Measurements from ENCODE around the gene SOX10.
"Not testable (repeated sequence)": the region's sequence is repeated elsewhere in the genome, so short reads cannot be mapped to it uniquely, and the experiment has no call there.

SOX10 gene

GRCh38 chr22:37986371-37986770, 2.0 kb upstream of the SOX10 start:
- DNase-seq (ENCODE audit: low read depth in 3 of 3) = no peak

DNA sequence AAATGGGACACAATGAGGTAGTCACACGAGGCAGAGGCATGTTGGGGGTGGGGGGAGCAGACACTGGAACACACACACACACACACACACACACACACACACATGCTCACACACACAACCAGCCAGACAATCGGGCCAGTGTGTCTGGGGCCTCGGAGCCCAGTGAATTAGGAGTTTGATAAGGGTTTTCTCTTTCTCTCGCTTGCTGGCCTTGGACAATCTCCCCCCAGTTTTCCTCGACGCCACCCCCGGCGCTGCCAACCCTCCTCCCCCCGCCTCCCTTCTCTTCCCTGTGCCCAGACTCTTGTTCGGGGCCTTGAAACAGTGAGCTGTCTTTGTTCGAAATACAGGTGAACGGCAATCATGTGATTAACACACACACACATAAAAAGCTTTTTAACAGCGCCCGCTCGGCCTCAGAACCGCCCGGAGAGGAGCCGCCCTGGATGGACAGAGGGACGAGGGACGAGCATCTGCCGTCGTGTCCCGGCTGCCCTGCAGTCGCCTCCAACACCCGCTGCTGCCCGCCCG, 1.5 kb upstream of the SOX10 start:
- DNase-seq (ENCODE audit: low read depth in 3 of 3) = no peak

- DNase-seq (ENCODE audit: low read depth in 3 of 3) = no peak
Observed at GRCh38 chr22:37985050-37985585, 763 bp upstream of the SOX10 start.

- DNase-seq (ENCODE audit: low read depth in 3 of 3) = no peak
Observed at GRCh38 chr22:37982938-37983859, 1.2 kb downstream of the SOX10 start.

DNA sequence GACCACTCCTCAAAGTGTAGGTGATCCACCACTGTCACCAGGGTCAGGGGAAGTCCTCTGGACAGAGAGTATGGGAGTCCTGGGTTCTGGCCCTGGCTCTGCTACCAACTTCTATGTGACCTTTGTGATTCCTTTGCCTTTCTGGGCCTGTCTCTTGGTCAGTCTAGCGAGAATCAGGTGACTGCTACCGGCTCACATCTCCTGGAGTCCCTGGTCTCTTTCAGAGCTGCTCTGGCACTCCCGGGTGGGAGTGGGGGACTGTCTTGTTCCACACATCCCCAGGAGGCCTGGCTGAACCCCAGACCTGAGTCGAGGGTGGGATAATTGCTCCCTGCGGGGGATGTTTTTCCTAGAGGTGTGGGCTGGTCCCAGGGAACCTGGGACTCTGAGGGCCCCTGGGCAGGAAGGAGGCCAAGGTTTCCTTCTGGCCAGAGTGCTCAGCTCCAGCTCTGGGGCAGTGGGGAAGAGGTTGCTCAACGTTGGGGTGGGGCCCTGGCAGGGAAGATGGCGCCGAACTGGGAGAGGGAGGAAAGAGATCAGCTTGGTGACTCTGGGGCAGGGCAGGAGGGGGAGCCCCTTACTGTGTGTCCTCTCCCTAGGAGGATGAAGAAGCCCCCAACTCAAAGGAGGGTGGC, 2.1 kb downstream of the SOX10 start:
- no peak for DNase-seq (ENCODE audit: low read depth in 3 of 3)

DNA sequence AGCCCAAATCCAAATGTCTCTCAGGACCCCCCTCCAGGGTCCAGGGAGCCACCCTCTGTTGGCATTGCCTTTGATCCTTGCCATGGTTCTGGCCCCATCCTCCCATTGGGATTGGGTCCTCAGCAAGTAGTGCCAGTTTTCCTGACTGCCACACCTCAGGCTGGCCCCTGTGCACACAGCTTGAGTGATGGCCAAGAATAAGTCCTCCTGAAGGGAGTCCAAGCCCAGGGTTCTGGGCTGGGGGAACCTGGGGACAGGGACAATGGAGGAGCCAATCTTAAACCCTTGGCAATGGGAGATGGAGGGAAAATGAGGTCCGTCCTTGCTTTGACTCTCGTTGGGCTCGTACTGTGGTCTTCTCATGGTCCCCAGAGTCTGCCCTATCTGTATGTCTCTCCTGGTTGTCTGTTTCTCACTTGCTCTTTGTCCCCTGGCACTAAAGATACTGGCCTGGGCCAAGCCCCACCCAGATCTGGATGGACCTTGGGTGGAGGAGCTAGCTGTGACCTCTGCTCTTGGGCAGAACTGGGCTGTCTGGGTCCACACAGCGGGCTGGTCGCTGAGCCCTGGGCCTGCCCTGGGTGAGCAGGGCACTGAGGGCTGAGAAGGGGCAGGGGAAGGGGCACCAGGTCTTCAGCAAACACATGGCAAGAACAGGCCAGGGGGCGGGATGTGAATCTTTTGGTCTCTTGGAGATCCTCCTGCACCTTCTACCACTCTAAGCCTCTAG, 2.9 kb downstream of the SOX10 start:
- no peak for DNase-seq (ENCODE audit: low read depth in 3 of 3)

DNA sequence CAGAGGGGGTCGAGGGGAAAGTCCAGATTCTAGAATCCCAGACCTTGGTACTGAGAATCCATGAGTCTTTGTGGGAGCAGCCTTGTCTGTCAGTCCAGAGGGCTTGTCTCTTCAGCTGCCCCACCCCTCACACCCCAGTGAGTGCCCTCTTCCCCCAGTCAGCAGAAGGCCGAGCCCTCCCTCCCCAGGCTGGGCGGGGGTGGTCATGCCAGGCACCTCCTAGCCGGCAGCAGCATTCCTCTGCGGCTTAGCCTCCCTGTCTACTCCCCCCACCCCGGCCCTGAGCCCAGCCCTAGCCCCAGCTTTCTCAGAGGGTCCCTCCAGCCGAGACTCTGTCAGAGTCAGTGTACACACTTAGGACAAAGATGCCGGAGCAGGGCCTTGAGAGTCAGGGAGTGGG, 4.6 kb downstream of the SOX10 start:
- no peak for DNase-seq (ENCODE audit: low read depth in 3 of 3)

DNA sequence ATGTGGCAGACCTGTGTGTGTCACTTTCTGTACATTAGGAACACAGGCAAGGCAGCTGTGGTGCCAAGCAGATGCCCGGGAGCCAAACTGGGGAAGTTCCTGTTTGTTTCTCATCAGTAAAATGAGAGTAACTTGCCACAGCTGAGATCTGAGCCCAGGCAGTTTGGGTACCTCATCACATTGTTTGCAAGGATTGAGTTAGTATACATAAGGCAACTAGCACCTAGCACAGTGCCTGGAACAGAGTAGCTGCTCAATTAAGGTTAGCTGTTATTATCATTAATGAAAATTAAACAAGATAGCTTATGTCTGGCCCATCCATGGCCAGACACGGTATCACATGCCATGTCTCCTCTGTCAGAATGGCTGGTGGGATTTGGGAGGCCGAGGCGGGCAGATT, 7.8 kb downstream of the SOX10 start:
- DNase-seq (ENCODE audit: low read depth in 3 of 3) = no peak

GRCh38 chr22:37976022-37976421, 8.3 kb downstream of the SOX10 start:
- DNase-seq (ENCODE audit: low read depth in 3 of 3) = not testable (repeated sequence)

- no peak for DNase-seq (ENCODE audit: low read depth in 3 of 3)
Observed at GRCh38 chr22:37975153-37975552, 9.2 kb downstream of the SOX10 start.

GRCh38 chr22:37973271-37974170, 10.8 kb downstream of the SOX10 start:
- DNase-seq (ENCODE audit: low read depth in 3 of 3) = no peak

DNA sequence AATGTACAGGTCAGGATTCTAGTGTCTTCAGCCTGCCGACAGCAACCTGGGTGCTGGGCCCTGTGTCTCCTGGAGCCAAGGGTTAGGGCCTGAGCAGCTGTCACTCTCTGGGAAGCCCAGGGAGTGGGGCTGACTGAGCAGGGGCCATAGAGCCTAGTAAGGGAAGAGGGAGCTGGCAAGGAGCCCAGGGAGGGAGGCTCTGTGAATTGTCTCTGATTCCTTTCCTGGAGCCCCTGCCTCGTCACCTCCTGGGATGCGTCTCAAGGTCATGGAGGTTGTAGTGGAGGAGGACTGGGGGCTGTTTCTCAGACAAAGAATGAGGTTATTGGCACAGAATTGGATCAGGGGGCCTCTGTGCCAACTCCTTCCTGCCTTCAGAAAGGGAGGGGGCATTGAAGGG, 11.8 kb downstream of the SOX10 start:
- no peak for DNase-seq (ENCODE audit: low read depth in 3 of 3)

- no peak for DNase-seq (ENCODE audit: low read depth in 3 of 3)
Observed at GRCh38 chr22:37971475-37972434, 12.6 kb downstream of the SOX10 start.

DNA sequence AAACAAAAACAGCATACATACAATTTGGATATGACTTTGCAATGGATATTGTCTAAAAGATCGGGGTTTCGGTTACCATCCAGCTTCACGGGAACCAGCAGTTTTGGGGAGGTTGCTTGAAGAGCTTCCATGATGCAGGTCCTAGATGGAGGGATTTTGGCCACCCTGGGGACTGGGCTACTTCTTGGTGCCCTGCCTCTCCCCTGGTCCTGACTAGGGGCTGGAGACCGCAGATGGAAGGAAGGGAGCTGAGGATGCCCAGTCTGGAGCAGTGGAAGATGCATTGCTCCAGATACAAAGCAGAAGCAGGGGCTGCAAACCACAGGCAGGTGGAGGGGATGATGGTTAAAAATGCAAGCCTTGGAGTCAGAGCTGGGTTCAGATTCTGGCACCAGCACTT, 13.5 kb downstream of the SOX10 start:
- DNase-seq (ENCODE audit: low read depth in 3 of 3) = no peak

GRCh38 chr22:37968452-37969251, 15.7 kb downstream of the SOX10 start:
- no peak for DNase-seq (ENCODE audit: low read depth in 3 of 3)

- no peak for DNase-seq (ENCODE audit: low read depth in 3 of 3)
Observed at GRCh38 chr22:37967637-37968451, 16.5 kb downstream of the SOX10 start.

GRCh38 chr22:37967147-37967546, 17.2 kb downstream of the SOX10 start:
- no peak for DNase-seq (ENCODE audit: low read depth in 3 of 3)
